Thyroid gland (tissue), 4 donors: ENCODE data around the gene OGFOD3. TPM values are rescaled to one million over a fixed set of nuclear protein-coding genes. Genes with fewer than 3 reads are reported as not detected.

Experiments
- DNase-seq, 2 donors: peaks; one replicate each; pipeline ENCODE4 v3.0.0-alpha.2; 2019
- H3K27ac ChIP-seq, 3 donors: fragments of 200-600 bp; sonication (generic); 1 replicate in 2 of 3; 2 replicates in 1 of 3; pipeline ENCODE4 v1.5.1; 2016 to 2019; ENCODE audit warnings: mild to moderate bottlenecking in 1 of 3, moderate library complexity in 1 of 3
- H3K27me3 ChIP-seq: fragments of 200-600 bp; sonication (generic); one replicate; pipeline ENCODE4 v1.5.1; 2019
- H3K36me3 ChIP-seq, 2 donors: fragments of 200-600 bp; sonication (generic); one replicate each; pipeline ENCODE4 v1.5.1; 2016 to 2019
- H3K4me1 ChIP-seq, 2 donors: fragments of 200-600 bp; sonication (generic); one replicate each; pipeline ENCODE4 v1.5.1; 2017 to 2019
- H3K4me3 ChIP-seq, 3 donors: fragments of 200-600 bp; sonication (generic); replicated peaks in 1 of 3; 1 replicate in 2 of 3; 2 replicates in 1 of 3; pipeline ENCODE4 v1.5.1; 2016; ENCODE audit warnings: mild to moderate bottlenecking in 1 of 3
- H3K9me3 ChIP-seq: fragments of 200-600 bp; sonication (generic); one replicate; pipeline ENCODE4 v1.5.1; 2017
- POLR2A ChIP-seq, 2 donors: fragments of 450-650 bp; IDR thresholded peaks; one replicate each; pipeline ENCODE4 v1.6.1; 2017; ENCODE audit warnings: antibody characterized with exemption in 2 of 2, mild to moderate bottlenecking in 2 of 2, moderate library complexity in 1 of 2
- WGBS, 2 donors: methylation state at CpG; one replicate each; pipeline ENCODE4 v1.1.5; 2017; 5-methylcytosine and 5-hydroxymethylcytosine counted together
- intact Hi-C: fragments of 100-400 bp; cut with DNase I; formaldehyde crosslinking; loops from one replicate; pipeline ENCODE4 v1.15.1; 2023
- total RNA-seq, 4 donors: library from RNA; depleted of rRNA; stranded (reverse); fragments of >200 nt; gene quantifications; one replicate each; pipeline ENCODE4 v1.2.3, GENCODE V29; 2016
- TF ChIP-seq, protein P1 (sequence below), 6 experiments: fragments of 200-600 bp in 3 of 6; fragments of 450-650 bp in 3 of 6; sonication (generic) in 3 of 6; IDR thresholded peaks; one replicate each; pipeline ENCODE4 v1.5.1; 2016 to 2019; ENCODE audit warnings: antibody characterized with exemption in 6 of 6, mild to moderate bottlenecking in 2 of 6, inconsistent platforms in 1 of 6, moderate library complexity in 1 of 6

OGFOD3 gene
- total RNA-seq, 4 donors from 2014 or later, result 46.5 to 57.5 (median 55.1) TPM

DNA sequence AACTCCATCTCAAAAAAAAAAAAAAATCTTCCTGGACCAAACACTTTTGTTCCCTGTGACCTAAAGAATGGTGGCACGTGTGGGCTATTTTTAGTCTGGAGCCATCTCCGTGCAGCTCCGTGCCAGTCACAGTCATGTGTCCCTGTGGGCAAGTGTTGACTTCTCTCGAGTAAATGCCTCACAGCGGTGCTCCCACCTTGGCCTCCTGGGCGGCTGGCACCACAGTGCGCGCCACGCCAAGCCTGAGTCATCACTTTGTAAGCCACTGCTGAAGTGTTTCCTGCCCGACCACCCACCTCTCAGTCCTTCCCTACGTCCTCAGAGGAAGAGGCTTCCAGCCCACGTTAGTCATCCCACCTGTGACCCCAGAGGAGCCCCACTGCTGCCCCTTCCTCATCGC lies 11.1 kb downstream of the OGFOD3 start:
- TF ChIP-seq, protein P1, sequence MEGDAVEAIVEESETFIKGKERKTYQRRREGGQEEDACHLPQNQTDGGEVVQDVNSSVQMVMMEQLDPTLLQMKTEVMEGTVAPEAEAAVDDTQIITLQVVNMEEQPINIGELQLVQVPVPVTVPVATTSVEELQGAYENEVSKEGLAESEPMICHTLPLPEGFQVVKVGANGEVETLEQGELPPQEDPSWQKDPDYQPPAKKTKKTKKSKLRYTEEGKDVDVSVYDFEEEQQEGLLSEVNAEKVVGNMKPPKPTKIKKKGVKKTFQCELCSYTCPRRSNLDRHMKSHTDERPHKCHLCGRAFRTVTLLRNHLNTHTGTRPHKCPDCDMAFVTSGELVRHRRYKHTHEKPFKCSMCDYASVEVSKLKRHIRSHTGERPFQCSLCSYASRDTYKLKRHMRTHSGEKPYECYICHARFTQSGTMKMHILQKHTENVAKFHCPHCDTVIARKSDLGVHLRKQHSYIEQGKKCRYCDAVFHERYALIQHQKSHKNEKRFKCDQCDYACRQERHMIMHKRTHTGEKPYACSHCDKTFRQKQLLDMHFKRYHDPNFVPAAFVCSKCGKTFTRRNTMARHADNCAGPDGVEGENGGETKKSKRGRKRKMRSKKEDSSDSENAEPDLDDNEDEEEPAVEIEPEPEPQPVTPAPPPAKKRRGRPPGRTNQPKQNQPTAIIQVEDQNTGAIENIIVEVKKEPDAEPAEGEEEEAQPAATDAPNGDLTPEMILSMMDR (IDR thresholded peaks at IDR 0.05), result no peak
- TF ChIP-seq POLR2A (IDR thresholded peaks at IDR 0.05), result no peak
- WGBS, 2 donors, result 90 to 92% methylated on average over 13 of the region's 13 CpGs
- peaks cover 0 to 7% of the 10 kb centered on the region in 2 donors for H3K36me3 ChIP-seq
- H3K27me3 ChIP-seq, result no peaks in the 10 kb centered on the region
- H3K4me3 ChIP-seq, result no peak overlapping the region
- no peak for DNase-seq
- intact Hi-C loops, result no loop called here
- no peaks in the 10 kb centered on the region for H3K9me3 ChIP-seq
- H3K4me1 ChIP-seq, result peaks cover 0 to 6% of the 10 kb centered on the region in 2 donors
- no peak overlapping the region for H3K27ac ChIP-seq

DNA sequence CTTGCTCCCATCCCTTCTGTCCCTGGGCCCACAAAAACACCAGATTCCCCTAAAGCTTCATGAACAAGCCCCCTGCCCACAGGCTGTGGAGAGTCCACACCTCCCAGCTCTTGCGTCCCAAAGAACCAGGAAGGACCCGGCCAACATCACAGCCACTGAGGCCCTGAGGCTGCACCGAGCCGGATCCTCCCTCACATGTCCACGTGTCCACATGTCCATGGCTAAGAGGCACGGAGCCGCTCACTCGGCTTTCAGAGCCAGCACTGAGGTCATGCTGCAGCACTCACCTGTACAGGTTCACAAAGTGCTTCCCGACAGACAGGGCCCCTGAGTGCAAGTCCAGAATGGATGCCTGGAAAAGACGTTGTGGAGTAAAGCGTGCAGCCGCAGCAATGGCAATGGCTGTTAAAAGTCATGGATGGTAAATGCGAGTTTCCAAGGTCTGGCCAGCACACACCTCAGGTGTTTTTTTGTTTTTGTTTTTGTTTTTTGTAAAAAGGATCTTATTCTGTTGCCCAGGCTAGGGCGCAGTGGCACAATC lies 12.2 kb downstream of the OGFOD3 start:
- DNase-seq, result no peak
- TF ChIP-seq, protein P1 (IDR thresholded peaks at IDR 0.05), result no peak
- Histone ChIP-seq H3K9me3 (no peaks in the 10 kb centered on the region), H3K27me3 (no peaks in the 10 kb centered on the region), H3K27ac (no peak overlapping the region), H3K4me1 (no peaks in the 10 kb centered on the region), H3K4me3 (no peak overlapping the region), H3K36me3 (peaks cover 0 to 7% of the 10 kb centered on the region in 2 donors)
- WGBS, 2 donors, result 93 to 96% methylated on average over 13 to 14 of the region's 14 CpGs
- intact Hi-C loops, result no loop called here

GRCh38 chr17:82405051-82405450 lies 13.3 kb downstream of the OGFOD3 start:
- H3K4me3 ChIP-seq, result no peak overlapping the region
- H3K4me1 ChIP-seq, result no peaks in the 10 kb centered on the region
- H3K9me3 ChIP-seq, result no peaks in the 10 kb centered on the region
- DNase-seq, result no peak
- H3K27me3 ChIP-seq, result no peaks in the 10 kb centered on the region
- TF ChIP-seq, protein P1 (IDR thresholded peaks at IDR 0.05), result no peak
- TF ChIP-seq POLR2A (IDR thresholded peaks at IDR 0.05), result no peak
- no peak overlapping the region for H3K27ac ChIP-seq
- intact Hi-C loops, result no loop called here
- 93 to 94% methylated on average over 10 to 14 of the region's 14 CpGs for WGBS, 2 donors
- peaks cover 0 to 7% of the 10 kb centered on the region in 2 donors for H3K36me3 ChIP-seq

DNA sequence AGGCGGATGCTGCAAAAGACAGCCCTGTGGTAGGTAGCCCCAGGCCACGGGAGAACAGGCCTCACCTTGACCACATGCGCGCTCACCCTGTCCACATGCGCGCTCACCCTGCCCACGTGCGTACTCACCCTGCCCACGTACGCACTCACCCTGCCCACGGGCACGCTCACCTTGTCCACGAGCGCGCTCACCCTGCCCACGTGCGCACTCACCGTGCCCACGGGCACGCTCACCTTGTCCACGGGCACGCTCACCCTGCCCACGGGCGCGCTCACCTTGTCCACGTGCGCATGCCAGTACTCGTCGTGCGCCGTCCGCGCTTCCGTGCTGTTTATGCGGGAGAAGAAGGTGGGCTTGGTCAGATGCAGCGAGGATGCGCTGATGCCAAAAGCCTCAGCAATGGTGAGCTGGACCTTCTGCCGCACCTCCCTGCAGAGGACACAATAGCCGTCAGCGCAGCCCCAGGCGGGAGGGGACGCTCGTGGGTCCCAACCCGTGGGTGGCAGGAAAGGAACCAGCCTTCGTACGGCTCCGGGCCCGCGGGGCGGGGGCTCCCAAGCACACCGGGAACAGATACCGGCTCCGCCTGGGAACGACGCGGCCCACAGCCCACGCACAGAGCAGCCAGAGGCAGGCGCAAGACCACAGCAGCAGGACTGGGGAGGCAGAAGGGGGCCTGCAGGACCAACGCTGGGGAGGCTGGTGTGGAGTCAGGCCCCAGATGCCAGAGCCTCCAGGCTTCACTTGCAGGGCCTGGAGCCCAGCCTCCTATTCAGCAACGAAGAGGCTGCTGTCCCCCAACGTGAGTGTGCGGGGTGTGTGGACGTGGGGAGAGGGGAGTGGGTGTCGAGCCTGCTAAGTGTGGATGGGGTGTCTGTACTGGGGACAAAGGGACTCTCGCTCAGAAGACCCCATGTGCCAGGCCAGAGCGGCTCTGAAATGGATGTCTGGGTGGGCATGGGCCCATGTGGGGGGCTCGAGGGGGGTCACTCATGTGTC lies 14.4 kb downstream of the OGFOD3 start:
- intact Hi-C loops, result no loop called here
- Histone ChIP-seq H3K9me3 (no peaks in the 10 kb centered on the region), H3K36me3 (peaks cover 0 to 7% of the 10 kb centered on the region in 2 donors), H3K27me3 (no peaks in the 10 kb centered on the region), H3K27ac (no peak overlapping the region), H3K4me3 (no peak overlapping the region), H3K4me1 (no peaks in the 10 kb centered on the region)
- TF ChIP-seq POLR2A (IDR thresholded peaks at IDR 0.05), result no peak
- TF ChIP-seq, protein P1 (IDR thresholded peaks at IDR 0.05), result no peak
- no peak for DNase-seq
- WGBS, 2 donors, result 95 to 96% methylated on average over 62 to 67 of the region's 67 CpGs

DNA sequence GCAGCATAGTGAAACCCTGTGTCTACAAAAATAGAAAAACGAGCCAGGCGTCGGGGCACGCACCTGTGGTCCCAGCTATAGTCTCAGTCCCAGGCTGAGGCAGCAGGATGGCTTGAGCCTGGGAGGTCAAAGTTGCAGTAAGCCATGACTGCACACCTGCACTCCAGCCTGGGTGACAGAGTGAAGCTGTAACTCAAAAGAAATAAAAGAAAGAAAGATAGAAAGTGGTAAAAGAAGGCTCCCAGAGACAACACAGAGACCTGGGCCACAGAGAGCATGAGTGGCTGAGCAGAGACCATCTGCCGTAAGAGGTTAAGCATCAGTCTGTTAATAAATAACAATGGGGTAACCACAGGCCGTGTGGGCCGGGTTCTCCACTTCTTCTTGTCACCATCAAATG lies 15.5 kb downstream of the OGFOD3 start:
- Histone ChIP-seq H3K4me1 (no peaks in the 10 kb centered on the region), H3K4me3 (no peak overlapping the region), H3K36me3 (peaks cover 0 to 7% of the 10 kb centered on the region in 2 donors), H3K27ac (no peak overlapping the region), H3K9me3 (no peaks in the 10 kb centered on the region), H3K27me3 (no peaks in the 10 kb centered on the region)
- WGBS, 2 donors, result 94 to 96% methylated on average over 7 of the region's 7 CpGs
- no peak for DNase-seq
- TF ChIP-seq, protein P1 (IDR thresholded peaks at IDR 0.05), result no peak
- TF ChIP-seq POLR2A (IDR thresholded peaks at IDR 0.05), result no peak
- intact Hi-C loops, result no loop called here
